Vagina (tissue), 2 donors: ENCODE data around the gene SOX1. TPM values are rescaled to one million over a fixed set of nuclear protein-coding genes. Genes with fewer than 3 reads are reported as not detected.

ENCODE experiments used
- DNase-seq, 2 donors: peaks; one replicate each; pipeline ENCODE4 v3.0.0-alpha.2; 2017; ENCODE audit errors: extremely low spot score in 2 of 2
- H3K27ac ChIP-seq: fragments of 200-600 bp; sonication (generic); one replicate; pipeline ENCODE4 v1.5.1; 2019
- H3K27me3 ChIP-seq: fragments of 200-600 bp; sonication (generic); one replicate; pipeline ENCODE4 v1.5.1; 2019
- H3K36me3 ChIP-seq, 2 donors: fragments of 200-600 bp; sonication (generic); one replicate each; pipeline ENCODE4 v1.5.1; 2017 to 2019
- H3K4me1 ChIP-seq: fragments of 200-600 bp; sonication (generic); one replicate; pipeline ENCODE4 v1.5.1; 2019
- H3K4me3 ChIP-seq, 2 donors: fragments of 200-600 bp; sonication (generic); 1 replicate in 1 of 2; 2 replicates in 1 of 2; pipeline ENCODE4 v1.5.1; 2016 to 2019
- H3K9me3 ChIP-seq: fragments of 200-600 bp; sonication (generic); one replicate; pipeline ENCODE4 v1.5.1; 2019
- CTCF ChIP-seq, 3 experiments: fragments of 450-650 bp in 2 of 3; fragments of 200-600 bp in 1 of 3; sonication (generic) in 1 of 3; IDR thresholded peaks; one replicate each; pipeline ENCODE4 v1.5.1; 2017 to 2019; ENCODE audit warnings: antibody characterized with exemption in 3 of 3, mild to moderate bottlenecking in 2 of 3, moderate library complexity in 2 of 3
- POLR2A ChIP-seq, 2 donors: fragments of 450-650 bp; IDR thresholded peaks; one replicate each; pipeline ENCODE4 v1.6.1; 2017; ENCODE audit warnings: antibody characterized with exemption in 2 of 2, mild to moderate bottlenecking in 2 of 2, moderate library complexity in 2 of 2
- POLR2AphosphoS5 ChIP-seq, 2 donors: sonication (generic); formaldehyde crosslinking; IDR thresholded peaks; one replicate each; pipeline ENCODE4 v1.9.0; 2017; ENCODE audit warnings: antibody characterized with exemption in 2 of 2, mild to moderate bottlenecking in 2 of 2, low read depth in 1 of 2; ENCODE audit not compliant: insufficient read depth in 1 of 2
- intact Hi-C: fragments of 100-400 bp; cut with DNase I; formaldehyde crosslinking; loops from one replicate; pipeline ENCODE4 v1.15.1; 2023
- total RNA-seq: library from RNA; depleted of rRNA; stranded (reverse); fragments of >200 nt; gene quantifications from one replicate; pipeline ENCODE4 v1.2.3, GENCODE V29; 2016

Gene SOX1
- total RNA-seq, result not detected

GRCh38 chr13:112067116-112067741 is at the start of gene SOX1:
SOX1 (plus strand) TSS chr13:112067149; CDS start chr13:112067659, 510 bp downstream.
- no peaks in the 10 kb centered on the region for H3K9me3 ChIP-seq
- no peak within 1 kb of the TSS for H3K27ac ChIP-seq
- no peak for TF ChIP-seq POLR2AphosphoS5 (IDR thresholded peaks at IDR 0.05; ENCODE audit: insufficient read depth in 1 of 2, low read depth in 1 of 2)
- DNase-seq, result no peak
- peak within 1 kb of the TSS; percentile 21 to 34 for H3K4me3 ChIP-seq
- peaks cover 14% of the 10 kb centered on the region for H3K4me1 ChIP-seq
- no peaks in the 10 kb centered on the region for H3K36me3 ChIP-seq
- H3K27me3 ChIP-seq, result peaks cover 23% of the 10 kb centered on the region
- intact Hi-C loops, result no loop called here

- Histone ChIP-seq H3K4me1 (no peaks in the 10 kb centered on the region), H3K27me3 (no peaks in the 10 kb centered on the region), H3K9me3 (no peaks in the 10 kb centered on the region), H3K4me3 (no peak overlapping the region), H3K36me3 (no peaks in the 10 kb centered on the region), H3K27ac (no peak overlapping the region)
- intact Hi-C loops, result no loop called here
- no peak for DNase-seq
- TF ChIP-seq POLR2A (IDR thresholded peaks at IDR 0.05) (no peak), CTCF (IDR thresholded peaks at IDR 0.05) (no peak), POLR2AphosphoS5 (IDR thresholded peaks at IDR 0.05; ENCODE audit: insufficient read depth in 1 of 2, low read depth in 1 of 2) (no peak)
Observed at GRCh38 chr13:112024577-112024976, 42.4 kb upstream of the SOX1 start.

DNA sequence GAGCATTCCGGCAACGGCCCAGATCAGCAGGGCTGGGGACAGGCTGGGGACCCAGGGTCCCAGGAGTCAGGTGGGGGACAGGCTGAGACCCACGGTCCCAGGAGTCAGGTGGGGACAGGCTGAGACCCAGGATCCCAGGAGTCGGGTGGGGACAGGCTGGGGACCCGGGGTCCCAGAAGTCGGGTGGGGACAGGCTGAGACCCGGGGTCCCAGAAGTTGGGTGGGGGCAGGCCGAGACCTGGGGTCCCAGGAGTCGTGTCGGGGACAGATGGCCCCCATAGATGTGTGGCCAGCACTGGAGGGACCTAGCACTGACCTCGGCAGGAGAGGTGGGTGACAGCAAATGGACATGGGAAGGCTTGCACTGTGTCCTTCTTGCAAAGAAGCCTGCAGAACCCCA is 39.7 kb upstream of the SOX1 start:
- TF ChIP-seq CTCF (IDR thresholded peaks at IDR 0.05), result no peak
- Histone ChIP-seq H3K27me3 (no peaks in the 10 kb centered on the region), H3K27ac (no peak overlapping the region), H3K4me1 (peaks cover 2% of the 10 kb centered on the region), H3K9me3 (no peaks in the 10 kb centered on the region), H3K36me3 (no peaks in the 10 kb centered on the region), H3K4me3 (no peak overlapping the region)
- intact Hi-C loops, result no loop called here
- no peak for DNase-seq

DNA sequence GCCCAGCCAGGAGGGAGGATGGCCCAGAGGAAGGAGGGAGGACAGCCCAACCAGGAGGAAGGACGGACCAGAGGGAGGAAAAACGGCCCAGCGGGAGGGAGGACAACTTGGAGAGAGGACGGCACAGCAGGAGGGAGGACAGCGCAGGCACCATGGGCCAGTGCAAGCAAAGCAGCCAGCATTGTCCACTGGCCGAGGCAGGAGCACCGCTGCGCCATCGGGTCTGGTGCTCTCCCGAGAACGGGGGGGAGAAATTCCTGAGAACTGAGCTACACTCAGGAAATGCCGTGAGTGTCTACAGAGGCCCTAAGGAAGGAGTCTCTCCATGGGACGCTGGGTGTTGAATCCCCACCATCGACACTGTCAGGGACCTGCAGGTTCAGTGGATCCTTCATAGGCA is 38.5 kb upstream of the SOX1 start:
- no peak for DNase-seq
- intact Hi-C loops, result no loop called here
- TF ChIP-seq POLR2A (IDR thresholded peaks at IDR 0.05) (no peak), CTCF (IDR thresholded peaks at IDR 0.05) (no peak), POLR2AphosphoS5 (IDR thresholded peaks at IDR 0.05; ENCODE audit: insufficient read depth in 1 of 2, low read depth in 1 of 2) (no peak)

GRCh38 chr13:112029143-112029542 is 37.8 kb upstream of the SOX1 start:
- Histone ChIP-seq H3K36me3 (no peaks in the 10 kb centered on the region), H3K27ac (no peak overlapping the region), H3K27me3 (no peaks in the 10 kb centered on the region), H3K9me3 (no peaks in the 10 kb centered on the region), H3K4me1 (peaks cover 6% of the 10 kb centered on the region), H3K4me3 (no peak overlapping the region)
- TF ChIP-seq CTCF (IDR thresholded peaks at IDR 0.05) (no peak), POLR2A (IDR thresholded peaks at IDR 0.05) (no peak)
- intact Hi-C loops, result no loop called here
- no peak for DNase-seq

More for the DNA sequence above, 38.5 kb upstream of the SOX1 start:
- H3K27me3 ChIP-seq, result no peaks in the 10 kb centered on the region
- no peaks in the 10 kb centered on the region for H3K36me3 ChIP-seq
- no peaks in the 10 kb centered on the region for H3K9me3 ChIP-seq
- no peak overlapping the region for H3K4me3 ChIP-seq
- no peak overlapping the region for H3K27ac ChIP-seq
- H3K4me1 ChIP-seq, result peaks cover 6% of the 10 kb centered on the region
